ENCODE measurements around the gene MYL5. TPM values are rescaled to one million over a fixed set of nuclear protein-coding genes. Genes with fewer than 3 reads are reported as not detected.
"Not testable (repeated sequence)": the region's sequence is repeated elsewhere in the genome, so short reads cannot be mapped to it uniquely, and the experiment has no call there.

MYL5 gene
- total RNA-seq, 1 experiment from 2014 or later: 0.99 TPM

- DNase-seq (ENCODE audit: low read depth): no peak
Observed at GRCh38 chr4:657834-658667, 16.3 kb upstream of the MYL5 start.

- no peak for DNase-seq (ENCODE audit: low read depth)
Observed at GRCh38 chr4:658681-659667, 15.4 kb upstream of the MYL5 start.

DNA sequence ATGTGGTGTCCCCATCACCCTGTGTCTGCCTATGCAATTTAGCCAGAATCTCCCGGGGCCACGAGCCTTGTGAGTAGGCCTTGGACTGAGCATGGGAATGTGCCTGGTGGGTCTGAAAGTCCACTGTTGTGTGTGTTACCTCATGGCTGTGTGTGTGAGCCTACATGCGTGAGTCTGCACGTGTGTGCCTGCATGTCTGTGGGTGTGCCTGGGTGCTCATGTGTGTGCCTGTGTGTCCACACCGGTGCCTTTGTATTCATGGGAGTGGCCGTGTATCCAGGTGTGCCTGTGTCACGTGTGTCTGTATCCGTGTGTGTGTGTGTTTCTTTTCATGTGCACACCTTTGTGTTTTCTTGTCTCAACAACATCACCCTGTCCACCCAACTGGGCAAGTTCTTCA is 14.5 kb upstream of the MYL5 start:
- DNase-seq (ENCODE audit: low read depth): no peak

DNA sequence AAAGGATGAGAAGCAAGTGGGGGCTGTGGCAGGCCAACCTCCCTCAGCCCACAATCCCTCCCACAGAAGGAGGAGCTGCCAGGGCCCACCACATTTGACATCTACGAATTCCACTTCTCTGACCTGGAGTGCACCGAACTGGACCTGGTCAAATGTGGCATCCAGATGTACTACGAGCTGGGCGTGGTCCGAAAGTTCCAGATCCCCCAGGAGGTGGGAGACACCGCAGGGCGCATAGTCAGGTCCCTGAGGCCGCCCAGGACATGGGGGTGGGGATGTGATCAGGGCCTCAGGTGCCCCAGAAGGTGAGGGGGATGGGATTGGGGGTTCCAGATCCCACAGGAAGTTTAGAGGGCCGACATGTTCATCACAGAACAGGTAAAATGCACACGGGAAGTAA is 13.9 kb upstream of the MYL5 start:
- no peak for DNase-seq (ENCODE audit: low read depth)

DNA sequence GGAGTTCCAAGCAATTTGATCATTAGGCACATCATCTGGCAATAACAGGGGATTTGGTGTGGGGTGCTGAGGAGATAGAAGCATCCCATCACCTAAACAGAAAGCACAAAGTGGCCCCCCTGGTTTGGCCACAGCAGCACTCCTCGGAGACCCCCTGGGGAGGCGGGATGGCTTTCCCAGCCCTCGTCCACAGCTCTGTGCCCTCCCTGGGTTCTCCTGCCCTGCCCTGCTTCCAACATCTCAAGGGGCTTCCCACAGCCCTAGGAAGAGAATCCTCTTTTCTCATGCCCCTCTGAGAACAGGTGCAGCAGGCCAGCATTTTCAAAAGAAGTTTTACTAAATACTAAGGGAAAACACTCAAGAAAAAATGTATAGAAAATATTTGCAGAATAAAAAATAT is 13.1 kb upstream of the MYL5 start:
- no peak for DNase-seq (ENCODE audit: low read depth)

DNA sequence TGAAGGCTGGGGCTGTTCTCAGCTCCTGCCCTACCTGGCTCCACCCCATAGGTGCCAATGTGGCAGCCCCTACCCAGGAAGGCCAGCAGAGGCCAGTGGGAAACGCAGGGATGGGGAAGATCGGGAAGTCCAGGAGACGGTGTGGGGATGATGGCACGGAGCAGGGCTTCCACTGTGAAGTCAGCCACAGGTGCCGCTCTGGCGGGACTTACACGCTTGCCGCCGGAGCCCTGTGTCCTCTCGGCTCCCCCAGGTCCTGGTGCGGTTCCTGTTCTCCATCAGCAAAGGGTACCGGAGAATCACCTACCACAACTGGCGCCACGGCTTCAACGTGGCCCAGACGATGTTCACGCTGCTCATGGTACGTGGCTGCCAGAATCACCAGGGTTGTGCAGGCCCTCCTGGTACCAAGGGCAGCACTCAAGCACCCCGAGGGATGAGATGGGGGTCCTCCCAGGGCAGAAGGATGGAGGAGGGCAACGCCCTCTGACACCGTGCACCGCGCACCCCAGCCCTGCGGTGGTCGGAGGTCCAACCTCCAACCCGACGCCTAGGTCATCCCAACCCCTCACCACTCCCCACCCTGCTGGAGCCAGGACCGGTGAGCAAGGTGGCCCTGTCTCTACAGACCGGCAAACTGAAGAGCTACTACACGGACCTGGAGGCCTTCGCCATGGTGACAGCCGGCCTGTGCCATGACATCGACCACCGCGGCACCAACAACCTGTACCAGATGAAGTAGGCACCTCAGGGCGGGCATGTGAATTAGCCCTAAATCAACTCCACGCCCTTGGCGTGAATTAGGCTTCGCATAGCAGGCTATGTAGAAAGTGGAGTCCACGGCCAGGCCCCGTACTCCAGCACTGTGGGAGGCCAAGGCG is 12.2 kb upstream of the MYL5 start:
- no peak for DNase-seq (ENCODE audit: low read depth)

- DNase-seq (ENCODE audit: low read depth): no peak
Observed at GRCh38 chr4:663046-663437, 11.3 kb upstream of the MYL5 start.

DNA sequence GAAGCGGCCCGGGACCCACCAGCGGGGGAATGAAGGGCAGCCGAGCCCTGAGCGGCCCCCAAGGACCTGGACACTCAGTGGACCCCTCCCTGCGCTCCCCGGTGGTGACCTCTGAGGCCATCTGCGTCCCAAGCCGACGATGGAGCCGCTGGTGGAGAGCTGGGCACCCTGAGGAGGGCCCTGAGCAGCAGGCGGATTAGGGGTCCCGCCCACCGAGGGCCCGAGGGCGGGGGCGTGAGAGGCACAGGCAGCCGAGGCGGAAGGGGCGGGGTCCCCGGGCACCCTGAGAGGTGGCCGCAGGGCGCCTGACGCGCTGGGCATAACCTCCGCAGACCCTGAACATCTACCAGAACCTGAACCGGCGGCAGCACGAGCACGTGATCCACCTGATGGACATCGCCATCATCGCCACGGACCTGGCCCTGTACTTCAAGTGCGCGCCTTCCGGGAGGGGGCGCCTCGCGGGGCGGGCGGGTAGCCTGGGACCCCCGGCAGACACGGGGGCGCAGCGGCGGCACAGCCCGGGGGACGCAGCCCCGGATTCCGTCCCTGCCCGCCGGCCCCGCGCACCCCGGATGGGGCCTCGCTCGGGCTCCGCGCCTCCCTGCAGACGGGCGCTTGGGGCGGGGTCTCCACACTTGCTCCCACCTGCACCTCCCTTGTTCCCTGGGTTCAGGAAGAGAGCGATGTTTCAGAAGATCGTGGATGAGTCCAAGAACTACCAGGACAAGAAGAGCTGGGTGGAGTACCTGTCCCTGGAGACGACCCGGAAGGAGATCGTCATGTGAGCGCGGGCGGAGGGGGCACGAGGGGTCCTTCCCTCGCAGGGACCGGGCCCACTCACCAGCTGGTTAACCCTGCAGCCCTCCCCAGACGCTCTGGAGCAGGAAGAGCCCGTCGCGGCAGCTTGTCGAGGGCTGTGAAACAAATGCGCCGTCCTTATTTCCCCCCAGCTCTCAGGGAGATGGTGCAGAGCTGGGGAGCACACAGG is 10.6 kb upstream of the MYL5 start:
- DNase-seq (ENCODE audit: low read depth): no peak

DNA sequence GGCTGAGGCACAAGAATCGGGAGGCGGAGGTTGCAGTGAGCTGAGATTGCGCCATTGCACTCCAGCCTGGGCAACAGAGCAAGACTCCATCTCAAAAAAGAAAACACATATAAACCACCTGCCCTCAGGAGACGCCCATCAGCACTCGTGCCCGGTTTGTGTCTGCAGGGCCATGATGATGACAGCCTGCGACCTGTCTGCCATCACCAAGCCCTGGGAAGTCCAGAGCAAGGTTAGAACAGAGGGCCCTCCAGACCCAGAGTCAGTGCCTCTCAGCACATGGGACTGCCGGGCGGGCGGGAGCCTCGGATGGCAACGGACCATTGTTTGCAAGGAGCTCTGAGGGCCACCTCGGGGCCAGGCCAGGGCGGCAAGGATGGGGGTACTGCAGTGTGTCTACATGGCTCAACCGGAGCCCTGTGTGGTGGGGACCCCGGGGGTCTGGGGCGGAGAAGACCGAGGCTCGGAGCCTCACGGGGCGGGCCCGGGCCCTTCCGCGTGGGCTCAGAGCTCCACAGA is 9.6 kb upstream of the MYL5 start:
- no peak for DNase-seq (ENCODE audit: low read depth)

DNA sequence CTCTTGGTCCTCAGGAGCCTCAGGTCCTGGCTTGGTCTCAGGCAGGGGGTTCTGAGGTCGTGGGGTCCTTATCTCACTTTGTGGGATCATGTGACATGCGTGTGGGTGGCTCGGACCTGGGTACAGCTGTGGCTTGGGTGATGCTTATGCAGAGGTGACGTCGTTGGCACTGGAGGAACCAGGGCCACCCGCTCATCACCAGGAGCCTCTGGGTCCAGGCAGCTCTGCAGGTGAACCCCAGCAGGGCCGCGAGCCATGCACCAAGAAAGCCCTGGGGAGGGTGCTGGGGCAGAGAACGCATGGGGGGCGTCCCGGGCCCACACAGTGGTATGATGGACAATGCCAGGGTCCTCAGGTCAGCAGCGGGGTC is 9.0 kb upstream of the MYL5 start:
- DNase-seq (ENCODE audit: low read depth): no peak

- DNase-seq (ENCODE audit: low read depth): no peak
Observed at GRCh38 chr4:665751-666435, 8.4 kb upstream of the MYL5 start.

DNA sequence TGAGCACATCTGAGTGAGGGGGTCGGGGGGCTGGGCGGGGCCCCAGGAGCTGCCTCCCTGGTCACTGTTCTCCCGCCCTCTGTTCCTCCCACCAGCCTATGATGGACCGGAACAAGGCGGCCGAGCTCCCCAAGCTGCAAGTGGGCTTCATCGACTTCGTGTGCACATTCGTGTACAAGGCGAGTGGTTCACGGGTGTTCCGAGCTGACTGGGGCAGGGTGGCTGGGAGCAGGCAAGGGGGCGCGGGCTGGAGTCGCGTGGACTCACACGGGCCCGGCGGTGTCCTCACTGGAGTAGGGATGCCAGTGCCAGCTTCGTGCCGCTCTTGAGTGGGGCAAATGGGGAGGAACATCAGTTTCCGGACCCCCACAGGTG is 7.9 kb upstream of the MYL5 start:
- DNase-seq (ENCODE audit: low read depth): no peak

GRCh38 chr4:666822-667544 is 7.4 kb upstream of the MYL5 start:
- DNase-seq (ENCODE audit: low read depth): no peak

DNA sequence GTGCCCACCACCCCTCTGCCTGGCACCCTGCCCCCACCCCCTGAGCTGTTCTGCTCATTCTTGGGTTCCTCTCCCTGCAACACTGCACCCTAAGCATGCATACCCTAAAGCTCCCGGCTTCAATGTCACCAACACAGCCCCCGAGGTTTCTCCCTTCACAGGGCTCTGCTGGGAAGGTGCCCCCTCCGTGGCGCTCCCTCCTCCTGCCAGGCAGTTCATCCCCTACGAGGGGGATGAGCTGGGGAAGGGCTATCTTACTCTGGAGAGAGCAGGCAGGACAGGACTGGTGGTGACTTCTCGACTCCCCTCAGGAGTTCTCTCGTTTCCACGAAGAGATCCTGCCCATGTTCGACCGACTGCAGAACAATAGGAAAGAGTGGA is 6.8 kb upstream of the MYL5 start:
- DNase-seq (ENCODE audit: low read depth): no peak

- DNase-seq (ENCODE audit: low read depth): not testable (repeated sequence)
Observed at GRCh38 chr4:668219-668618, 6.1 kb upstream of the MYL5 start.

DNA sequence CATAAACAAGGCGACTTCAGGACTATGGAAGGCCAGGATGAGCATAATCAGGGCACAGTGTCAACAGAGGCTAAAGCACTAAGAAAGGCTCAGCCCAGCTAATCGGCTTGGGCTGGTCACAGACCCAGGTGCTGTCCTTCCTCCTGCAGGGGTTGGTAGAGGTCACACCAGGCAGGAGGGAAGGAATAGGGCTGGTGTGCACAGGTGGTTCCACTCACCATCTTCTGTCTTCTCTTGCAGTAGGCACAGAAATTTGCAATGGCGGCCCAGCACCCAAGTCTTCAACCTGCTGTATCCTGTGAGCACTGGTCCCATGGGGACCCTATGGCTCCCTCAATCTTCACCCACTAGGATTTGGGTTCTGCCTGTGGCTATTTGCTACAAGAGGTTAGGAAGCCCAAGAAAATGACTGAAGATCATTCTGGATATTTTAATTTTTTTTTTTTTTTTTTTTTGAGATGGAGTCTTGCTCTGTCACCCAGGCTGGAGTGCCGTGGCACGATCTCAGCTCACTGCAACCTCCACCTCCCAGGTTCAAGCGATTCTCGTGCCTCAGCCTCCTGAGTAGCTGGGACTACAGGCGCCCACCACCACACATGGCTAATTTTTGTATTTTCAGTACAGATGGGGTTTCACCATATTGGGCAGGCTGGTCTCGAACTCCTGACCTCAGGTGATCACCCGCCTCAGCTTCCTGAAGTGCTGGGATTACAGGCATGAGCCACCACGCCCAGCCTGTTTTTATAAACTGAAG is 4.4 kb upstream of the MYL5 start:
- not testable (repeated sequence) for DNase-seq (ENCODE audit: low read depth)

DNA sequence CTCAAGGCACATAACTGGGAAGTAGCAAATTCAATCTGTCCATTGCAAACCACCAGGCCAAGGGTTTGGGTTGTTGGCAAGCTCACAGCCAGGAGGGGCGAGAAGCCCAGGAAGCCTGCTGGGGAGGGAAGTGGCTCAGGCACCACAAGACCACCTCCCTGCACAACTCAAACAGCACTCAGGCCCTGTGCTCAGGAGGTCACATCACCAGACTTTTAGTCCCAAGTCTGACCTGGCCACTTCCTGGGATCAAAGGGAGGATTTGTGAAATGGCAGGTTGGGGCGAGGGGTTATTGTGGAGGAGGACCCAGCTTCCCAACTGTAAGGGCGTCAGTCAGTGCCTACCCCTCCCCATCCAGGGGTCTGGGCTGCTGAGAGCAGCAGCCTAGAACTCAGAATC is 2.6 kb upstream of the MYL5 start:
- no peak for DNase-seq (ENCODE audit: low read depth)

GRCh38 chr4:673349-674091 is 822 bp upstream of the MYL5 start:
- DNase-seq (ENCODE audit: low read depth): no peak
